Kidney epithelial cell (primary cell): ENCODE results near the gene GINM1. TPM values are rescaled to one million over a fixed set of nuclear protein-coding genes. Genes with fewer than 3 reads are reported as not detected.

ENCODE experiments used
- DNase-seq: peaks from one replicate; pipeline ENCODE4 v3.0.0-alpha.2; 2010; ENCODE audit warnings: low read depth
- H3K27me3 ChIP-seq: 2 replicates; pipeline ENCODE4 v1.6.0; 2011; ENCODE audit warnings: low read length; ENCODE audit not compliant: control insufficient read depth, insufficient read depth
- H3K36me3 ChIP-seq: 2 replicates; pipeline ENCODE4 v1.5.1; 2011; ENCODE audit warnings: low read length; ENCODE audit not compliant: control insufficient read depth, insufficient read depth
- H3K4me3 ChIP-seq: 2 replicates; pipeline ENCODE4 v1.5.1; 2011; ENCODE audit warnings: low read depth, mild to moderate bottlenecking, control low read depth, low read length
- CTCF ChIP-seq: IDR thresholded peaks from 2 replicates; pipeline ENCODE4 v1.5.1; 2011; ENCODE audit warnings: mild to moderate bottlenecking, moderate library complexity, low read length, control low read depth, inconsistent platforms; ENCODE audit not compliant: insufficient read depth, poor library complexity, severe bottlenecking
- total RNA-seq: library from RNA; depleted of rRNA; stranded (reverse); fragments of >200 nt; gene quantifications from 2 replicates; pipeline ENCODE4 v1.2.3, GENCODE V29; 2015

The GINM1 gene
- total RNA-seq, 1 donor from 2014 or later, result 39.1 TPM

DNA sequence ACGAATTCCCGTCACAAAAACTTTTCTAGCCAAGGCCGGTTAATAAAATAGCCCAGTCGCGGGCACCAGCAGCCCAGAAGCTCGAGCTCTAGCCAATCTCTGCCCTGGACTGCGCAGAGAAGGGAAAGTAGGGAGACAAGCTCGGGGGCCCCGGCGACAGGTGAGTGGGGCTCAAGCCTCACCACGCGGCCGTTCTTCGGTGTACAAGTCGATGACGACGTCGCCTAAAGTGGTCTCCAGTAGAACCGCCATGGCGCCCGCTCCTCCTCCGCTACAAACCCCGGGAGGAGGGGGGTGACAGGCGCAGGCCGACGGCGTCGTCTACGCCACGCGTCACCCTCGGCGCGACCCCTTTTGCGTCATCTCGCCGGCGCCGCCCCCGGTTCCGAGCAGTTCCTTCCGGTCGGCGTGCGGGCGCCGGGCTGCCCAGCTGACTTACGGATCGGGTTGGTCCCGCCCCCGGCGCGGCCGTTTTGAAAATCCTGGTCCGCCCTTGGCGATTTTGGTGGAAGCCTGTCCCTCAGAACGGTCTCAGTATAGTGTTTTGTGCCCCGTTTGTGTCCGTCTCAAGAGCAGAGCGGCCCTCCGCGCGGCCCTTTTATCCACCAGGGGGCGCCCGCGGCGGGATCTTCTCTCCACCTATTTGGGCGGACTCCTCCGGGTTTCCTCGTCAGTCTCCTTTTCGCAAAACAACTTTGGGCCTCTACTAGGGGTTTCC lies 20.3 kb upstream of the GINM1 start, which contains the start of gene PPIL4:
PPIL4 (minus strand) TSS at position 290 of the 718 bp plus-strand sequence; CDS start at position 252, 38 bp downstream.
- peak; percentile 92 for TF ChIP-seq CTCF
- peak; percentile 74 for DNase-seq
- Histone ChIP-seq H3K4me3 (peak within 1 kb of the TSS; percentile 93), H3K36me3 (no peaks in the 10 kb centered on the region), H3K27me3 (no peaks in the 10 kb centered on the region)

- H3K27me3 ChIP-seq, result no peaks in the 10 kb centered on the region
- no peak for TF ChIP-seq CTCF
- no peaks in the 10 kb centered on the region for H3K36me3 ChIP-seq
- H3K4me3 ChIP-seq, result no peak overlapping the region
- DNase-seq, result no peak
Observed at GRCh38 chr6:149551920-149552319, 14.3 kb upstream of the GINM1 start.

DNA sequence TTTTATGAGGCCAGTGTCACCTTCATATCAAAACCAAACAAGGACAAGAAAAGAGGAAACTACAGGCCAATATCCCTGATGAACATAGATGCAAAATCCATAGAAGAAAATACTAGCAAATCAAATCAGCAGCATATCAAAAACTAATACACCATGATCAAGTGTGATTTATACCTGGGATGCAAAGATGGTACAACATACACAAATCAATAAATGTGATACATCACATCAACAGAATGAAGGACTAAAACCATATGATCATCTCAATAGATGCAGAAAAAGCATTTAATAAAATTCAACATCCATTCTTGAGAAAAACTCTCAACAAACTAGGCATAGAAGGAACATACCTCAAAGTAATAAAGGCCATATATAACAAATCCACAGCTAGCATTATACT lies 8.1 kb upstream of the GINM1 start:
- Histone ChIP-seq H3K36me3 (no peaks in the 10 kb centered on the region), H3K27me3 (no peaks in the 10 kb centered on the region), H3K4me3 (no peak overlapping the region)
- TF ChIP-seq CTCF, result no peak
- no peak for DNase-seq

DNA sequence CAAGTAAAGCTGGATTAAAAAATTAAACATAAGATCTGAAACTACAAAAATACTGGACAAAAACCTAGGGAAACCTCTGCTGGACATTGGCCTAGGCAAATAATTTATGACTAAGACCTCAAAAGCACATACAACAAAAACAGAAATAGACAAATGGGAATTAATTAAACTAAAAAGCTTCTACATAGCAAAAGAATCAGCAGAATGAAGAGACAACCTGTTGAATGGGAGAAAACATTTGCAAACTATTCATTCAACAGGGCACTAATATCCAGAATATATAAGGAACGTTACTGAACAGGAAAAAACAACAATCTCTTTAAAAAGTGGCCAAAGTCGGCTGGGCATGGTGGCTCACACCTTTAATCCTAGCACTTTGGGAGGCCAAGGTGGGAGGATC lies 6.8 kb upstream of the GINM1 start:
- Histone ChIP-seq H3K27me3 (no peaks in the 10 kb centered on the region), H3K4me3 (no peak overlapping the region), H3K36me3 (no peaks in the 10 kb centered on the region)
- DNase-seq, result no peak
- TF ChIP-seq CTCF, result no peak

- Histone ChIP-seq H3K4me3 (no peak overlapping the region), H3K36me3 (no peaks in the 10 kb centered on the region), H3K27me3 (no peaks in the 10 kb centered on the region)
- peak; percentile 56 for TF ChIP-seq CTCF
- DNase-seq, result no peak
Observed at GRCh38 chr6:149560736-149561135, 5.4 kb upstream of the GINM1 start.
